Prostate gland (tissue), 2 donors: ENCODE measurements around the gene MAP1LC3B2. TPM values are rescaled to one million over a fixed set of nuclear protein-coding genes. Genes with fewer than 3 reads are reported as not detected.

Source experiments
- DNase-seq: peaks from one replicate; pipeline ENCODE4 v3.0.0-alpha.2; 2019; ENCODE audit warnings: low spot score
- H3K27ac ChIP-seq, 2 donors: fragments of 200-600 bp; sonication (generic); 2 replicates each; pipeline ENCODE4 v1.5.1; 2017 to 2019
- H3K27me3 ChIP-seq: fragments of 200-600 bp; sonication (generic); replicated peaks from 2 replicates; pipeline ENCODE4 v1.5.1; 2019; ENCODE audit not compliant: insufficient read depth
- H3K36me3 ChIP-seq, 2 donors: fragments of 200-600 bp; sonication (generic); 1 replicate in 1 of 2; 2 replicates in 1 of 2; pipeline versions ENCODE4 v1.5.1 to v1.8.1; 2017 to 2019
- H3K4me1 ChIP-seq: fragments of 200-600 bp; sonication (generic); replicated peaks from 2 replicates; pipeline ENCODE4 v1.5.1; 2019
- H3K4me3 ChIP-seq, 2 donors: fragments of 200-600 bp; sonication (generic); 2 replicates each; pipeline ENCODE4 v1.5.1; 2017 to 2019
- H3K9me3 ChIP-seq: fragments of 200-600 bp; sonication (generic); 2 replicates; pipeline ENCODE4 v1.5.1; 2017
- POLR2A ChIP-seq: fragments of 450-650 bp; IDR thresholded peaks from one replicate; pipeline ENCODE4 v1.6.1; 2016; ENCODE audit warnings: antibody characterized with exemption, mild to moderate bottlenecking
- POLR2AphosphoS5 ChIP-seq: sonication (generic); formaldehyde crosslinking; IDR thresholded peaks from one replicate; pipeline ENCODE4 v1.6.1; 2017; ENCODE audit warnings: antibody characterized with exemption
- WGBS: methylation state at CpG from one replicate; pipeline ENCODE4 v1.1.5; 2018; 5-methylcytosine and 5-hydroxymethylcytosine counted together
- intact Hi-C: fragments of 100-400 bp; cut with DNase I; formaldehyde crosslinking; loops from one replicate; pipeline ENCODE4 v1.14.2; 2022
- total RNA-seq, 2 donors: library from RNA; depleted of rRNA; stranded (reverse); fragments of >200 nt; gene quantifications; one replicate each; pipeline ENCODE4 v1.1.0, GENCODE V29; 2016
- TF ChIP-seq, protein P1 (sequence below), 4 experiments: fragments of 200-600 bp in 2 of 4; fragments of 450-650 bp in 2 of 4; sonication (generic) in 2 of 4; IDR thresholded peaks; 1 replicate in 3 of 4; 2 replicates in 1 of 4; pipeline ENCODE4 v1.5.1; 2016 to 2019; ENCODE audit warnings: antibody characterized with exemption in 4 of 4, mild to moderate bottlenecking in 2 of 4, moderate library complexity in 2 of 4

MAP1LC3B2 gene
- total RNA-seq, 2 donors from 2014 or later: 1.6 TPM; not detected in 1

- no peak for DNase-seq
- H3K27ac ChIP-seq: no peak overlapping the region
- intact Hi-C loops: no loop called here
Measured at GRCh38 chr12:116582610-116583009, 23.4 kb downstream of the MAP1LC3B2 start.

DNA sequence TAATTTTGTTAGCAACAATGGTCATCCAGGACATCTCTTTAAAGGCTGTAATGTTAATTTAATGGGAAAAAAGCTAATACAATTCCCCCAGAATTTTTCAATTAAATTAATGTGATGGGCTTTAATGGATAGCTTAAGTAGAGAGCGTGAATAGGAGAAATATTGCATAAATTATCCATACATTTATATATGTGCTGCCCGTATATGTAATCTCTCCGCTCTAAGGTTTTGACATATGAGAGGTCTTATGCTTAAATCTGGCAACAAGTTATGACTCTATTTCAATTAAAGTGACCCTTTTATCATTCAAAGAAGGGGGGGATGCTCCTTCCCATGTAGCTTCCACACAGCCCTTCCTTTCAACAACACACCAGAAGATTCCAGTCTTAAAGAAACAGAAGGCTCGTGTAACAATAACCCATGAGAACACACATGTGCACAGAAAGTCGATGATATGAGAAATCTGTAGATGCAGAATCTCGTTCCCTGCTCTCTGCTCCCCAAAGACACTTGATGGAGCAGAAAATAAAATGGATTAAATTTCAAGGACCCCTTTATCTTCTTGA is 24.0 kb downstream of the MAP1LC3B2 start:
- Histone ChIP-seq H3K9me3 (no peaks in the 10 kb centered on the region), H3K4me1 (no peaks in the 10 kb centered on the region), H3K36me3 (no peaks in the 10 kb centered on the region), H3K27me3 (no peaks in the 10 kb centered on the region), H3K4me3 (no peak overlapping the region), H3K27ac (no peak overlapping the region)
- DNase-seq: no peak
- TF ChIP-seq POLR2A: no peak
- TF ChIP-seq POLR2AphosphoS5: no peak
- TF ChIP-seq, protein P1, sequence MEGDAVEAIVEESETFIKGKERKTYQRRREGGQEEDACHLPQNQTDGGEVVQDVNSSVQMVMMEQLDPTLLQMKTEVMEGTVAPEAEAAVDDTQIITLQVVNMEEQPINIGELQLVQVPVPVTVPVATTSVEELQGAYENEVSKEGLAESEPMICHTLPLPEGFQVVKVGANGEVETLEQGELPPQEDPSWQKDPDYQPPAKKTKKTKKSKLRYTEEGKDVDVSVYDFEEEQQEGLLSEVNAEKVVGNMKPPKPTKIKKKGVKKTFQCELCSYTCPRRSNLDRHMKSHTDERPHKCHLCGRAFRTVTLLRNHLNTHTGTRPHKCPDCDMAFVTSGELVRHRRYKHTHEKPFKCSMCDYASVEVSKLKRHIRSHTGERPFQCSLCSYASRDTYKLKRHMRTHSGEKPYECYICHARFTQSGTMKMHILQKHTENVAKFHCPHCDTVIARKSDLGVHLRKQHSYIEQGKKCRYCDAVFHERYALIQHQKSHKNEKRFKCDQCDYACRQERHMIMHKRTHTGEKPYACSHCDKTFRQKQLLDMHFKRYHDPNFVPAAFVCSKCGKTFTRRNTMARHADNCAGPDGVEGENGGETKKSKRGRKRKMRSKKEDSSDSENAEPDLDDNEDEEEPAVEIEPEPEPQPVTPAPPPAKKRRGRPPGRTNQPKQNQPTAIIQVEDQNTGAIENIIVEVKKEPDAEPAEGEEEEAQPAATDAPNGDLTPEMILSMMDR (IDR thresholded peaks at IDR 0.05): no peak
- intact Hi-C loops: no loop called here
- 86% methylated on average over 6 of the region's 6 CpGs for WGBS

More at GRCh38 chr12:116582610-116583009, 23.4 kb downstream of the MAP1LC3B2 start:
- Histone ChIP-seq H3K9me3 (no peaks in the 10 kb centered on the region), H3K27me3 (no peaks in the 10 kb centered on the region), H3K4me3 (no peak overlapping the region), H3K4me1 (no peaks in the 10 kb centered on the region), H3K36me3 (no peaks in the 10 kb centered on the region)
- TF ChIP-seq POLR2AphosphoS5 (no peak), POLR2A (no peak)
- TF ChIP-seq, protein P1 (IDR thresholded peaks at IDR 0.05): no peak
- WGBS: 82% methylated on average over 11 of the region's 11 CpGs

- H3K9me3 ChIP-seq: no peaks in the 10 kb centered on the region
- WGBS: 91% methylated on average over 2 of the region's 2 CpGs
- H3K36me3 ChIP-seq: no peaks in the 10 kb centered on the region
Measured at GRCh38 chr12:116587270-116587669, 28.1 kb downstream of the MAP1LC3B2 start.

DNA sequence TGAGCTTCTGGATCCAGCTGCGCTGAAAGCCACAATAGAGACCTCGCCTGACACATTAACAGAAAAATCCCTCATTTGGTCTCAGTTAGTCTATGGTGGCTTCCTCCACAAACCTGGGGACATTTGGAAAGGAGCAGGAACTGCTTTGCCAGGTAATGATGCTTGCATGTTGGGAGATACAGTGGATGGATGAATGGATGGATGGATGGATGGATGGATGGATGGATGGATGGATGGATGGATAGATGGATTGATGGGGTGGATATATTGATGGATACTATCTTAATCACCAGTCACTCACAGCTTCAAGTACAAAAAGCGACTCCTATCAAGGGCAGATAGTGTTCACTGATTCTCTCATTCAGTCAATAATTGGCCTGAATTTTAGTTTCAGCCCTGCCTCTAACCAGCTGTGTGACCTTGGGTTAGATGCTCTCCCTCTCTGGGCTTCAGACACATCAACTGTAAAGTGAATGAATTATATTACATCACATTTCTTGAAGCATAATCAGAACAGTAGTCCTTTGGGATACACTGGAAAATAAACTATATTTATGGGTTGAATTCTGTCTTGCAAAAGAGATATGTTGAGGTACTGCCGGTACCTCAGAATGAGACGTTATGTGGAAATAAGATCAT is 29.3 kb downstream of the MAP1LC3B2 start:
- Histone ChIP-seq H3K27ac (no peak overlapping the region), H3K9me3 (no peaks in the 10 kb centered on the region), H3K4me3 (no peak overlapping the region), H3K4me1 (no peaks in the 10 kb centered on the region), H3K27me3 (no peaks in the 10 kb centered on the region), H3K36me3 (no peaks in the 10 kb centered on the region)
- 94% methylated on average over 5 of the region's 5 CpGs for WGBS
- no peak for TF ChIP-seq POLR2A
- TF ChIP-seq POLR2AphosphoS5: no peak
- TF ChIP-seq, protein P1 (IDR thresholded peaks at IDR 0.05): no peak
- no peak for DNase-seq
- intact Hi-C loops: no loop called here

More at GRCh38 chr12:116587270-116587669, 28.1 kb downstream of the MAP1LC3B2 start:
- Histone ChIP-seq H3K27me3 (no peaks in the 10 kb centered on the region), H3K27ac (no peak overlapping the region), H3K4me3 (no peak overlapping the region), H3K4me1 (no peaks in the 10 kb centered on the region)
- TF ChIP-seq POLR2A (no peak), POLR2AphosphoS5 (no peak)
- TF ChIP-seq, protein P1 (IDR thresholded peaks at IDR 0.05): no peak
- DNase-seq: no peak
- intact Hi-C loops: no loop called here

DNA sequence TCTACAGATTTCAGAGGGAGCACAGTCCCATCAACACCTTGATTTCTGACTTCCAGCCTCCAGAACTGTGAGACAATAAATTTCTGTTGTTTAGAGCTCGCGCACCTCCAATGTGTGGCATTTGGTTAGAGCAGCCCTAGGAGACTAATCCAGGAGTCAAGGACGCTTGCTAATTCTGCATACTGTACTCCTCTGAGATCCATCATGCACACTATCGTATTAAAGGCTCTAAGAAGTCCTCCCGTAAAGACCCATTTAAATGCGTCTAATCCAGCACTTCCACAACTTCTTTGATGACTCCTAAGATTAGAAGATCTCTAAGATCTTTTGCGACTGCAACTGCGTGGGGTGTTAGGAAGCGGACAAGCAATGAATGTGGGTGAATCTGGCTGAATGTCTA is 30.4 kb downstream of the MAP1LC3B2 start:
- H3K27ac ChIP-seq: no peak overlapping the region
- no peak overlapping the region for H3K4me3 ChIP-seq
- no peaks in the 10 kb centered on the region for H3K9me3 ChIP-seq
- no peaks in the 10 kb centered on the region for H3K27me3 ChIP-seq
- no peak for DNase-seq
- 93% methylated on average over 9 of the region's 9 CpGs for WGBS
- no peak for TF ChIP-seq POLR2AphosphoS5
- no peaks in the 10 kb centered on the region for H3K36me3 ChIP-seq
- H3K4me1 ChIP-seq: no peaks in the 10 kb centered on the region
- intact Hi-C loops: no loop called here
